Activated T-helper 1 cell treated with anti-CD3 and anti-CD28 coated beads, Interleukin-12 subunit alpha, Interleukin-12 subunit beta, Interleukin-2, Interleukin-4 antibody, amounts not matched to agents 30 ng/mL and 10 ng/mL and 1 ng/mL, durations not matched to agents 14 hours and 24 hours and 36 hours (primary cell): ENCODE results near the gene CALHM4. TPM values are rescaled to one million over a fixed set of nuclear protein-coding genes. Genes with fewer than 3 reads are reported as not detected.

Experiments
- DNase-seq: peaks from one replicate; pipeline ENCODE4 v3.0.0; 2021; ENCODE audit warnings: low spot score
- H3K27ac Mint-ChIP-seq: one replicate; pipeline ENCODE4 v1.8.0; 2021; ENCODE audit warnings: mild to moderate bottlenecking, mixed read lengths
- H3K27me3 Mint-ChIP-seq: one replicate; pipeline ENCODE4 v1.8.0; 2022; ENCODE audit warnings: mild to moderate bottlenecking, moderate library complexity, mixed read lengths; ENCODE audit not compliant: insufficient read depth
- H3K36me3 Mint-ChIP-seq: one replicate; pipeline ENCODE4 v1.8.0; 2021; ENCODE audit warnings: low read depth, mixed read lengths
- H3K4me1 Mint-ChIP-seq: one replicate; pipeline ENCODE4 v1.8.0; 2021; ENCODE audit warnings: low read depth, mixed read lengths
- H3K4me3 Mint-ChIP-seq: one replicate; pipeline ENCODE4 v1.8.0; 2021; ENCODE audit warnings: mild to moderate bottlenecking, moderate library complexity, mixed read lengths
- H3K9me3 Mint-ChIP-seq: one replicate; pipeline ENCODE4 v1.8.0; 2021; ENCODE audit warnings: mixed read lengths
- intact Hi-C: fragments of 100-400 bp; cut with micrococcal nuclease; formaldehyde crosslinking; loops from one replicate; pipeline ENCODE4 v1.15.1; 2024
- total RNA-seq: library from RNA; stranded (reverse); gene quantifications from 2 replicates; pipeline ENCODE4 v1.2.3, GENCODE V29; 2022

Gene CALHM4
- not detected in 2 replicates for total RNA-seq

GRCh38 chr6:116553451-116553850 is at the start of gene CALHM4:
CALHM4 (plus strand) TSS chr6:116553751; CDS start chr6:116553794, 43 bp downstream.
- Mint-ChIP-seq H3K4me1 (no peaks in the 10 kb centered on the region), H3K9me3 (no peaks in the 10 kb centered on the region), H3K27ac (no peak within 1 kb of the TSS), H3K36me3 (no peaks in the 10 kb centered on the region), H3K4me3 (no peak within 1 kb of the TSS), H3K27me3 (peaks cover 18% of the 10 kb centered on the region)
- no peak for DNase-seq
- intact Hi-C loops: no loop called here

GRCh38 chr6:116507324-116507723 is 46.2 kb upstream of the CALHM4 start:
- Mint-ChIP-seq H3K27me3 (peaks cover 35% of the 10 kb centered on the region), H3K36me3 (no peaks in the 10 kb centered on the region), H3K9me3 (peaks cover 12% of the 10 kb centered on the region), H3K4me3 (no peak overlapping the region), H3K27ac (no peak overlapping the region), H3K4me1 (no peaks in the 10 kb centered on the region)
- DNase-seq: no peak
- intact Hi-C loops: no loop called here

- Mint-ChIP-seq H3K27ac (no peak overlapping the region), H3K27me3 (peaks cover 28% of the 10 kb centered on the region), H3K36me3 (no peaks in the 10 kb centered on the region), H3K9me3 (peaks cover 3% of the 10 kb centered on the region), H3K4me1 (no peaks in the 10 kb centered on the region), H3K4me3 (no peak overlapping the region)
- intact Hi-C loops: no loop called here
- no peak for DNase-seq
These were observed 45.0 kb upstream of the CALHM4 start for GRCh38 chr6:116508527-116508926.

GRCh38 chr6:116511424-116512110 is 42.0 kb upstream of the CALHM4 start, which contains the start of gene CALHM5:
CALHM5 (plus strand) TSS chr6:116511639; CDS start chr6:116511697, 58 bp downstream.
- Mint-ChIP-seq H3K27ac (no peak within 1 kb of the TSS), H3K4me3 (no peak within 1 kb of the TSS), H3K36me3 (no peaks in the 10 kb centered on the region), H3K4me1 (no peaks in the 10 kb centered on the region), H3K9me3 (no peaks in the 10 kb centered on the region), H3K27me3 (peaks cover 19% of the 10 kb centered on the region)
- no peak for DNase-seq
- intact Hi-C loops: no loop called here

- no peak for DNase-seq
- intact Hi-C loops: no loop called here
- no peaks in the 10 kb centered on the region for H3K36me3 Mint-ChIP-seq
- H3K9me3 Mint-ChIP-seq: no peaks in the 10 kb centered on the region
- no peak overlapping the region for H3K4me3 Mint-ChIP-seq
- H3K4me1 Mint-ChIP-seq: no peaks in the 10 kb centered on the region
- peaks cover 19% of the 10 kb centered on the region for H3K27me3 Mint-ChIP-seq
- H3K27ac Mint-ChIP-seq: no peak overlapping the region
These were observed 41.4 kb upstream of the CALHM4 start for GRCh38 chr6:116512111-116512559.

GRCh38 chr6:116512734-116513133 is 40.8 kb upstream of the CALHM4 start:
- Mint-ChIP-seq H3K27me3 (peaks cover 23% of the 10 kb centered on the region), H3K36me3 (no peaks in the 10 kb centered on the region), H3K27ac (no peak overlapping the region), H3K9me3 (no peaks in the 10 kb centered on the region), H3K4me3 (no peak overlapping the region), H3K4me1 (no peaks in the 10 kb centered on the region)
- intact Hi-C loops: no loop called here
- no peak for DNase-seq

GRCh38 chr6:116513224-116513875 is 40.2 kb upstream of the CALHM4 start:
- no peak for DNase-seq
- H3K9me3 Mint-ChIP-seq: no peaks in the 10 kb centered on the region
- H3K36me3 Mint-ChIP-seq: no peaks in the 10 kb centered on the region
- intact Hi-C loops: no loop called here
- H3K4me3 Mint-ChIP-seq: no peak overlapping the region
- peaks cover 26% of the 10 kb centered on the region for H3K27me3 Mint-ChIP-seq
- H3K4me1 Mint-ChIP-seq: no peaks in the 10 kb centered on the region
- H3K27ac Mint-ChIP-seq: no peak overlapping the region

GRCh38 chr6:116514111-116514510 is 39.4 kb upstream of the CALHM4 start:
- peaks cover 20% of the 10 kb centered on the region for H3K27me3 Mint-ChIP-seq
- DNase-seq: no peak
- intact Hi-C loops: no loop called here

GRCh38 chr6:116515141-116515540 is 38.4 kb upstream of the CALHM4 start:
- DNase-seq: no peak
- no peak overlapping the region for H3K27ac Mint-ChIP-seq
- intact Hi-C loops: no loop called here
- H3K9me3 Mint-ChIP-seq: no peaks in the 10 kb centered on the region
- H3K4me1 Mint-ChIP-seq: no peaks in the 10 kb centered on the region
- peaks cover 23% of the 10 kb centered on the region for H3K27me3 Mint-ChIP-seq
- H3K4me3 Mint-ChIP-seq: no peak overlapping the region
- no peaks in the 10 kb centered on the region for H3K36me3 Mint-ChIP-seq

More at GRCh38 chr6:116514111-116514510, 39.4 kb upstream of the CALHM4 start:
- H3K4me1 Mint-ChIP-seq: no peaks in the 10 kb centered on the region
- no peaks in the 10 kb centered on the region for H3K9me3 Mint-ChIP-seq
- no peaks in the 10 kb centered on the region for H3K36me3 Mint-ChIP-seq
- no peak overlapping the region for H3K4me3 Mint-ChIP-seq
- no peak overlapping the region for H3K27ac Mint-ChIP-seq

- Mint-ChIP-seq H3K9me3 (no peaks in the 10 kb centered on the region), H3K27me3 (peaks cover 22% of the 10 kb centered on the region)
- intact Hi-C loops: no loop called here
These were observed 34.8 kb upstream of the CALHM4 start for GRCh38 chr6:116518621-116519368.

GRCh38 chr6:116522896-116523295 is 30.7 kb upstream of the CALHM4 start:
- H3K4me1 Mint-ChIP-seq: no peaks in the 10 kb centered on the region
- H3K27ac Mint-ChIP-seq: no peak overlapping the region
- no peaks in the 10 kb centered on the region for H3K9me3 Mint-ChIP-seq
- no peaks in the 10 kb centered on the region for H3K36me3 Mint-ChIP-seq
- H3K4me3 Mint-ChIP-seq: no peak overlapping the region
- H3K27me3 Mint-ChIP-seq: peaks cover 29% of the 10 kb centered on the region
- intact Hi-C loops: no loop called here
- DNase-seq: no peak

More at GRCh38 chr6:116518621-116519368, 34.8 kb upstream of the CALHM4 start:
- Mint-ChIP-seq H3K36me3 (no peaks in the 10 kb centered on the region), H3K4me3 (no peak overlapping the region), H3K4me1 (no peaks in the 10 kb centered on the region), H3K27ac (no peak overlapping the region)
- DNase-seq: no peak

GRCh38 chr6:116524236-116524635 is 29.3 kb upstream of the CALHM4 start:
- Mint-ChIP-seq H3K4me1 (no peaks in the 10 kb centered on the region), H3K4me3 (no peak overlapping the region), H3K36me3 (no peaks in the 10 kb centered on the region), H3K9me3 (no peaks in the 10 kb centered on the region), H3K27me3 (peaks cover 27% of the 10 kb centered on the region), H3K27ac (no peak overlapping the region)
- intact Hi-C loops: no loop called here
- no peak for DNase-seq

GRCh38 chr6:116528133-116528532 is 25.4 kb upstream of the CALHM4 start:
- DNase-seq: no peak
- H3K4me3 Mint-ChIP-seq: no peak overlapping the region
- H3K9me3 Mint-ChIP-seq: no peaks in the 10 kb centered on the region
- H3K36me3 Mint-ChIP-seq: no peaks in the 10 kb centered on the region
- no peak overlapping the region for H3K27ac Mint-ChIP-seq
- peaks cover 49% of the 10 kb centered on the region for H3K27me3 Mint-ChIP-seq
- H3K4me1 Mint-ChIP-seq: no peaks in the 10 kb centered on the region
- intact Hi-C loops: no loop called here
